Measurements from ENCODE around the gene ACADS.

The ACADS gene

DNA sequence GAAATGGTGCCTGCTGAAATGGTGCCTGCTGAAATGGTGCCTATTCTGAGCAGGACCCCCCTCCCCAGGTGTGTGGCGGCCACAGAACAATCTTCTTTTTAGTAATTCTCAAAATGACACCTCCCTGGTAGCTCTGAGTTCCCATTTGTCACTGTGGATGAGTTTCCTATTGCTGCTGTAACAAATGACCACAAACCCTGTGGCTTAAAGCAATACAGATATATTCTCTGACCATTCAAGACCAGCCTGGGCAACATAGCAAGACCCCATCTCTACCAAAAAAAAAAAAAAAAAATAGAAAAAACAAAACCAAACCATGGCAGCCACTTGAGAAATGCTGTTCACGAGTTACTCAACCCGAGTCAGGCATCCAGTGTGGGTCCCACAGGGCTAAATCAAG lies 7.9 kb downstream of the ACADS start:
- DNase-seq = no peak

DNA sequence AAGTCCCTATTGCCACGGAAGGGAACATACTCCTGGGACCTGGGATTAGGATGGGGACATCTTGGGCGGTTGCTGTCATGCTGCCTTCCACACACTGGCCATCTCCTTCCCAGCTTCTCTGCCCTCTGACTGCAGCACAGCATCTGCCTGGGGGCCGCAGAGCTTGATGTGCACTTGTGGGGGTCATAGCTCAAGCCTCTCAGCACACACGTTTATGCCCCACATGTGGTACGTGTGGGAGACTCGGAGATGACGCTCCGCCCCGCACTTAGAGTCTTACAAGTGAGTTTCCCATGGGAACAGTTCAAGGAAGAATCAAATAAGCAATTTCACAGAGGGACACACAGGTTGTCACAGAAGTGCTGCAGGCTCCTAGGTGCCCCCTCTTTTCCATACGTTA lies 8.6 kb downstream of the ACADS start:
- DNase-seq = no peak

DNA sequence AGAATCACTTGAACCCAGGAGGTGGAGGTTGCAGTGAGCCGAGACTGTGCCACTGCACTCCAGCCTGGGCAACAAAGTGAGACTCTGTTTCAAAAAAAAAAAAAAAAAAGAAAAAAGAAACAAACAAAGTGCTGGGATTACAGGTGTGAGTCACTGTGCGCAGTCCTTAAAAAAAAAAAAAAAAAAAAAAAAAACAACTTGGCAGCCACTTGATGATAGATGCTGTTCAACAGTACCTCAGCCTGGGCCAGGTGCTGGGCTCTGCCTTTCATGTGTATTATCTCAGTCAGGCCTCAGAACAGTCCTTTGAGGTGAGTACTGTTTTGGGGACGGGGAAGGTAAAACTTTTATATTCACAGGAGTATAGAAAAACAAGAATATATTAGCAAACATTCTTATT lies 9.6 kb downstream of the ACADS start:
- no peak for DNase-seq

DNA sequence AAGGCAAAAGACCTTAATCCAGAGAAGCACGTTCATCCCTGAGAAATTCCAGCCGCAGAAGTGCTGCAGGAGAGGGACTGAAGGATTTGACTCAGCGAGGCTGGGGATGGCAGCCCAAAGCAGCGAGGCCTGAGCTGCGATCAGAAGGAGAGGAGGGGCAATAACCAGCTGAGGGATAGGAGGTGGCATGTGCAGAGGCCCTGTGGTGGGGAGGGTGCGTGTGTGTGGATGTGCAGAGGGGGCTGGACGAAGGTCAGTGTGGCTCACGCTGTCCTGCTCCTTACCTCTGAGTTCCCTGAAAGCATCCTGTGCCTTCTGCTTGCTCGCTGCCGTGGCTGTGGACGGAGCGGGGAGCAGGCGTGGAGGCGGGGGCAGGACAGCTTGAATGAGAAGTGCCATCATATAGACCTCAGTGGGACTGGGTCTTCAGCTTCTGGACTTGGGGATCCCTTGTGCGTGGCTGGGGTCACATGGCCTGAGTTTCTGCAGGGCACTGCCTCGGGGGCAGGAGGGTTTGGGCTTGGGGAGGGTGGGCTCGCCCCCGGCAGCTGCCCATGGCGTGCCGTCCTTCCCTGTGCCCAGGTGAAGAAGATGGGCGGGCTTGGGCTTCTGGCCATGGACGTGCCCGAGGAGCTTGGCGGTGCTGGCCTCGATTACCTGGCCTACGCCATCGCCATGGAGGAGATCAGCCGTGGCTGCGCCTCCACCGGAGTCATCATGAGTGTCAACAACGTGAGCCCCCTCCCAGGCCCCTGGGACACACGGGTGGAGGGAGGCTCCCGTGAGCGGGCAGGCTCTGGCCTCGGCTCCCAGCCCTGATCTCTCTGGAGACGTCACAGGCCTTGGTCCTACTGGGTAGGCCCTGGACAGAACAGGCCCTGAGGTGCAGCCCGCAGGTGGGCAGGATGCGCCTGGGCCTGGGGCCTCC lies 11.0 kb downstream of the ACADS start:
- DNase-seq = no peak

DNA sequence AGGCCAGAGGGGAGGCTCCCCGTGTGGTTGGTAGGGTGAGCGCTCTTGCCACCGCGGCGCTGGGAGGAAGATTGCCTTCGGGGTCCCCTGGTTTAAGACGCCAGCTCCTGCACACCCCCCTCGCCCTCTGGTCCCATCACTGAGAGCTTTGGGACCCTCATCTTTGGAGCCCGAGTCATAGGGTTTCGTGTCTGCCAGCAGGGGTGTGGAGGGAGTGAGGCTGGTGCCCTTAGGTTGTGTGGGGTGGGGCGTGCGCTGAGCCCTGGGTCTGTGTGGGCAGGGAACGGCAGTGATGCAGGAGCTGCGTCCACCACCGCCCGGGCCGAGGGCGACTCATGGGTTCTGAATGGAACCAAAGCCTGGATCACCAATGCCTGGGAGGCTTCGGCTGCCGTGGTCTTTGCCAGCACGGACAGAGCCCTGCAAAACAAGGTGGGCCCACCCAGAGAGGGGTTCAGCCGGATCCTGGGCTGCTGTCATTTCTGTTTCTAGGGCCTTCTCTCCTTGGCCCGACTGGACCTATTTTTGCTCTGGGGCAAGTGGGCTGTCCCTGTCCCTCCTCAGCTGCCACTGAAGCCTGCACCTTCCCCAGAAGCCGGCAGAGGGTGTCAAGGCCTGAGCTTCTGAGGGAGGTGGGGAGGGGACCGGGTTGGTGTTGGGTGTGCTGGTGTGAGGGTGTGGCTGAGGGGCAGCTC lies 12.1 kb downstream of the ACADS start:
- no peak for DNase-seq

DNA sequence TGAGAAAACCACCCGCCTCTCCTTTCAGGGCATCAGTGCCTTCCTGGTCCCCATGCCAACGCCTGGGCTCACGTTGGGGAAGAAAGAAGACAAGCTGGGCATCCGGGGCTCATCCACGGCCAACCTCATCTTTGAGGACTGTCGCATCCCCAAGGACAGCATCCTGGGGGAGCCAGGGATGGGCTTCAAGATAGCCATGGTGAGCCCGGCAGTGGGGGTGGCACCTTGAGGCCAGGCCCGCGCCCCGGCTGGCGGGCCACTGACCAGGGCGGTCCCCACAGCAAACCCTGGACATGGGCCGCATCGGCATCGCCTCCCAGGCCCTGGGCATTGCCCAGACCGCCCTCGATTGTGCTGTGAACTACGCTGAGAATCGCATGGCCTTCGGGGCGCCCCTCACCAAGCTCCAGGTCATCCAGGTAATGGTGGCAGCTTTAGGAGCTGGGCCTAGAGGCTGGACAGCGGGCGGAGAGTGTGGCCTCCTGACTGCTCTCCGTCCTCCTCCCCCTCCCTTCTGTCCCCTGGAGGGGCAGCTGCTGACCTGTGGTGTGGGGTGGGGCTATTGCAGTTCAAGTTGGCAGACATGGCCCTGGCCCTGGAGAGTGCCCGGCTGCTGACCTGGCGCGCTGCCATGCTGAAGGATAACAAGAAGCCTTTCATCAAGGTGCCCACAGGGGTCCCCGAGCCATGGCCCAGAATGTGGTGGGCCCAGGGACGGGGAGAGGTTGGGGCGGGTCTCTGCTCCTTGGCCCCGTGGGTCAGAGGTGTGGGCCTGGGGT lies 12.8 kb downstream of the ACADS start:
- no peak for DNase-seq

DNA sequence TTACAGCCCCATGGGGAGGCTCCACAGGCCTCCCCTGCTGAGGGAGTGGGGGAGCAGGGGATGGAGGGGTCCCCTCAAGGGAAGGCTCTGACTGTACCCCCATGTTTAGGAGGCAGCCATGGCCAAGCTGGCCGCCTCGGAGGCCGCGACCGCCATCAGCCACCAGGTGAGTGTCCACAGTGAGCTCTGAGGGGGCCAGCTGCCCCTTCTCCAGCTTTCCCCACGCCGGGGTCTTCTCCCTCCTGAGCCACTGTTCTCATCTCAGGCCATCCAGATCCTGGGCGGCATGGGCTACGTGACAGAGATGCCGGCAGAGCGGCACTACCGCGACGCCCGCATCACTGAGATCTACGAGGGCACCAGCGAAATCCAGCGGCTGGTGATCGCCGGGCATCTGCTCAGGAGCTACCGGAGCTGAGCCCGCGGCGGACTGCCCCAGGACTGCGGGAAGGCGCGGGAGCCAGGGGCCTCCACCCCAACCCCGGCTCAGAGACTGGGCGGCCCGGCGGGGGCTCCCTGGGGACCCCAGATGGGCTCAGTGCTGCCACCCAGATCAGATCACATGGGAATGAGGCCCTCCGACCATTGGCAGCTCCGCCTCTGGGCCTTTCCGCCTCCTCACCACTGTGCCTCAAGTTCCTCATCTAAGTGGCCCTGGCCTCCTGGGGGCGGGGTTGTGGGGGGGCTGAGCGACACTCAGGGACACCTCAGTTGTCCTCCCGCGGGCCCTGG lies 13.6 kb downstream of the ACADS start:
- no peak for DNase-seq

DNA sequence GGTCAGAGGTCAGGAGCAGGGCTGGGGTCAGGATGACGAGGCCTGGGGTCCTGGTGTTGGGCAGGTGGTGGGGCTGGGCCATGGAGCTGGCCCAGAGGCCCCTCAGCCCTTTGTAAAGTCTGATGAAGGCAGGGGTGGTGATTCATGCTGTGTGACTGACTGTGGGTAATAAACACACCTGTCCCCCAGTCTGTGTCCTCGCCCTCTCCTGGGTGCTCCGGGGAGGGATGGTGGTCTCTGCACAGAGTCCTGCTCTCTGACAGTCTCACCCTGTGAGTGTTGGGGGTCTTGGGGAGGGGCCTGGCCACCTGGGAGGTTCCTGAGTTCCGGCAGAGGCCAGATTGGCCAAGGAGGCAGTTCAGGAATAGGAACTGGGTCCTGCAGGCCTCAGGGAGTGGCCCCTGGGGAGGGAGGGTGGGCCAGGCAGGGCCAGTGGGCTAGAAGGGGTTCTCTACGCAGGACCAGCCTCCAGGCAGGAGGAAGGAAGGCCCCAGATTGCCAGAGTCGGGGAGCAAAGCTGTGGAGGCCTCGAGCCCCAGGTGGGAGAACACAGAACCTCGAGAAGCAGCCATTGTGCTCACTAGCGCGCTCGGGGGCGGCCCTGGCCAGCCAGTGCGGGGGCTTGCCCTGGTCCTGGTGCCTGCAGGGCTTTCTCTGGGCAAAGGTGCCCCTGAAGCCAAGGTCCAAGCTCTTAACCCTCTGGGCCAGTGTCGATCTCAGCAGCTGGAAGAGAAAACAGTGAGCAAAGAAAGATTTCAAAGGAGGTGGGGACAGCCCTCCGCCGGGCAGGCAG lies 14.4 kb downstream of the ACADS start:
- DNase-seq = no peak

DNA sequence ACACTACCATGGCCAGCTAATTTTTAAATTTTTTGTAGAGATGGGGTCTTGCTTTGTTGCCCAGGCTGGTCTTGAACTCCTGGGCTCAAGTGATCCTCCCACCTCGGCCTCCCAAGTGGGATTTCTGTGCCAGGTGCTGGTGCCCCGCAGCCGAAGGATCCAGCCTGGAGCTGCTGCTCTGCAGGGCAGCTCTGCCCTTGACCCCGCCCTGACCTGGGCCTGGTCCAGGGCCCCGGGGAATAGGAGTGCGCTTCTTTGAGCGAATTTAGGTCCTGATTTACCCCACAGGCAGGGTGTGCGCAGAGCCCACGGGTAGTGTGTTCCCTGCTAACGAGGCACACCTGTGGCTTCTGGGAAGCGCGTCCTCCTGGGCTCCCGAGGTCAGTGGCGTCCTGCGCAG lies 15.2 kb downstream of the ACADS start:
- DNase-seq = no peak

DNA sequence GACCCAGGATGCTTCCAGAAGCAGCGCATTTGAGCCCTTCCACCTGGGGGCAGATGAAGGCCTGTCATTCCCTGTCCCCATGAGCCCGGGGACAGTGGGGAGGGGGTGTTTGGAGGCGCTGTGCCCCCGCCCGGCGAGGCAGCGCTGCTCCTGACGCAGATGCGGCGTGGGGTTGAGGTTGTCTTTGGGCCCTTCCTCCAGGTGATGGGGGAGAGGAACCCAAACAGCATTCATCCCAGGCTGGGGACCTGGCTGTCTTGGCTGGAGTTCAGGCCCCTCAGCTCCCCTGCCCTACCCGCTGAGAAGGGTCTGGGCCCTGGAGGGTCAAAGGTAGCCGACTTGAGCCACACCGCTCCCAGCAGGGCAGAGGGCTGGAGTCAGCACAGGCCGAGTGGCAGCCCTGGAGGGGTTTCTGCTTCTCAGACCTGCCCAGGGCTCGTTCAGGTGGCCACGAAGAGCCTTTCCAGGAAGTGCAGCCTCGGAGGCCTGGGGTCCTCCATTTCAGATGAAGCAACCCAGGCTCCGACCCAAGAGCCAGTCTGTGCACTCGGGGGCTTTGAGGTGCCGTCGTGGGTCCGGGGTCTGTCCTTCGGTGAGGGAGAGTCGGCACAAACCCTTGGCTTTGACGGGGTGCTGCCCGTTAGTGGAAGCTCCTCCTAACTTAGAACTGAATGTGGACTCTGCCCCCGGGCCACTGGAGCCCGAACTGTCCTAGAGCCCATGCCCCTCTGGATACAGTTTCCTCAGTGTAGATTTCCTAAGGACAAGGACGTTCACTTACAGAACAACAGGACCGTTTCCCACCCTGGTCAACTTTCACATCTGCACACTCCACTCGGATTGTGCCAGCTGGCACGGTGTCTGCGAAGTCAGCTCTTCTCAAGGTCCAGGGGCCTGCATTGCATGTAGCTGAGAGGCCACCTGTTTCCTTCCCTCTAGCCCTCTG lies 16.1 kb downstream of the ACADS start:
- DNase-seq = no peak

DNA sequence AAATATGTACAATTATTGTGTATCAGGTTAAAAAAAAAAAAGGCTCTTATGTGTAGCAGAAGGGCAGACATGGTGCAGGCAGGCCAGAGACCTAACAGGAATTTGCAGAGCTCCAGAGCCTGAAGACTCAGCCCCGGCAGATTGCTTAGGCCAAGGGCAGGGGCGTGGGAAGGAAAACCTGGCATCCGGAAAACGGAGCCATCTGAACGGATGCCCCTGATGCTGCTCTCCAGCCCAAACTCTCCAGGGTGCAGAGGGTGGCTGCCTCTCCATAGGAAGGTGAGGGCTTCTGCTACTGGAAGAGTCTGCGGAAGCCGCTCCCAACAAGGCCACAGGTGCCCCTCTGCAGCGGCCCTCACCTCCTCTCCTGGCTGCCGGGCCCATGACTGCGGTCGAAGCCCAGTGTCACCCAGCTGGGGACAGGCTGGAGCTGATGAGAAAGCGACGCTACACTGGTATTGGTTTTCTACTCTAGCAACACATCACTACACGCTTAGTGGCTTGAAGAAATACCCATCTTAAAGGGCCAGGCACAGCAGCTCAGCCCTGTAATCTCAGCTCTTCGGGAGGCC lies 19.4 kb downstream of the ACADS start:
- no peak for DNase-seq

DNA sequence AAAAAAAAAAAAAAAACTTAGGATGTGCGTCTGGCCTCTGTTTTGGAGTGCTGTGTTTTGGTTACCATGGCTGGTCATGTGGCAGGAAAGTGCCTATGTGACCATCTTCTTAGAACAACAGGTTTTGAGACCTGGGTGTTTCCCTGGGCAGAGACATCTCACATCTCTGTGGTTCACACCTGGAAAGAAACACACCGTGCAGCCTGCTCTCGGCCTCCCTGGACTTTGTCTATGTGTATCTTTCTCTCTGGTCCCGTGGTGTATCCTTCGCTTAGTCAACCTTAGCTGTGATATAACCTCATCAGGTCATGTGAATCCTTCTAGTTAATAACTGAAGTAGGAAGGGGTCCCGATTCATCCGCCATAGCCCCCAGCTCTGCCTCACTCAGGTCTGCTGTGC lies 22.6 kb downstream of the ACADS start:
- DNase-seq = no peak

DNA sequence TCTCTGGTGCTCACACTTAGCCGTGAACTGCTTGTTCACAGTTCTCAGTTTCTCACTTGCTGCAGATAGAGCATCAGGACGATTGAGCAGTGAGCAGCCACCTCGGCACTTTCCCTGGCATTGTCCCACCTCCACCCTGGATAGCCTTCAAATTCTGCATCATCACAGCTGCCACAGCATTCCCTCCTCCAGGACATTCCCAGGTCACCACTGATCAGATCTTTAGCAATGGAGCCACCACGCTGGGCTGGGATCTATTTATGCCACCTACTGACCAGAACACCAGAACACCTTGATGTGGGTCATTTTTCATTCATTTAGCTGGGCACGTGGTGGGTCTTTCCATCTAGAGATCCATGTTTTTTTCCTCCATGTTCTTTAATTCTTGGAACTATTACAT lies 23.6 kb downstream of the ACADS start:
- DNase-seq = no peak

DNA sequence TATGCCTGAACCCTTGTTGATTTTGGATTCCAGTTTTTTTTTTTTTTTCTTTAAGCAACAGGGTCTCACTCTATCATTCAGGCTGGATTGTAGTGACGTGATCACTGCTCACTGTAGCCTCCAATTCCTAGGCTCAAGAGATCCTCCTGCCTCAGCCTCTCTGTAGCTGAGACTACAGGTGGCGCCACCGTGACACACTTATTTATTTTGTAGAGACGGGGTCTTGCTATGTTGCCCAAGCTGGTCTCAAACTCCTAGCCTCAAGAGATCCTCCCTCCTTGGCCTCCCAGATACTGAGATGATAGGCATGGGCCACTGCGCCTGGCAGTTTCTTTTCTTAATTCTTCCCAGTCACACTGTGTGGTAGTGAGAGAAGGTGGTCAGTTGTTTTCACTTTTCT lies 25.2 kb downstream of the ACADS start:
- no peak for DNase-seq

DNA sequence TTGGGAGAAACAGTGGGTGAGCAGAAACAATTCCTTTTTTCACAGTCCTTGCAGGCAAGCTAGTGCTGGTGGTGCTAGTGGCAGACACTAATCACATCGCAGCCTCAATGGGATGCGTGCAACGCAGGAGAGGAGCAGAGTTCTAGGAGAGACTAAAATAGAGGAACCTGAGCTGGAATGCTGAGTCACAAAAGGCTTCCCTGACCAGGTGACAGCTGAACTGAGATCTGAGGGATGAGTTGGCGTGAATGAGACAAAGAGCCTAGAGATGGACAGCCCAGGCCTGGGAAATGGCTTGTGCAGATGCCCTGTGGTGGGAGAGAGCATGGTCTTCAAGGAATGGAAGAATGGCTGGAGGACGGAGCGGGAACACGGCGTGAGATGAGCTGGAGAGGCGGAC lies 25.8 kb downstream of the ACADS start:
- no peak for DNase-seq

DNA sequence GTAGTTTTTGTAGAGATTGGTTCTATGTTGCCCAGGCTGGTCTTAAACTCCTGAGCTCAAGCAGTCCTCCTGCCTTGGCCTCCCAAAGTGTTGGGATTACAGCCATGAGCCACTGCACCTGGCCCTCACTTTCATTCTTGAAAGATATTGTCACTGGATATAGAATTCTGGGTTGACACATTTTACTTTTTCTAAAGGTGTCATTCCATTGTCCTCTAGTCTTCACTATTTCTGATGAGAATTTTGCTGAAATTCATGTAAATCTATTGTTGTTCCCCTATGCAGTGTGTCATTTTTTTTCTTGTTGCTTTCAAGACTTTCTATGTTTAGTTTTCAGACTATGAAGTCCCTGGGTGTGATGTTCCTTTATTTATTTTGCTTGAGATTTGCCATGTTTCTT lies 29.2 kb downstream of the ACADS start:
- no peak for DNase-seq

DNA sequence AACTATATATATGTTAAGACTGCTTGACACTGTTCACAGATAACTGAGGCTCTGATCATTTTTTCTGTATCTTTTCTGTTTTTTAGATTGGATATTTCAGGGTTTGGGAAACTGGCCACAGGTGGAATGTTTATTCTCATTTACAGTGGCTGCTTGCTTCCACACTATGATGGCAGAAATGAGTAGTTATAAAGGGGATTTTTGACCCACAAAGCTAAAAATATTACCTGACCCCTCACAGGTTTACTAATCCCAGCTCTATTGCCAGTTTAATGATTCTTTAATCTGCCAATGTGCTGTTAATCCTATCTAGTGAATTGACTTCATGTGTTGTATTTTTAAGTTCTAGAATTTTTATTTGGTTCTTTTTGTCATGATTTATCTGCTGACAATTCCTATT lies 29.6 kb downstream of the ACADS start:
- DNase-seq = no peak

DNA sequence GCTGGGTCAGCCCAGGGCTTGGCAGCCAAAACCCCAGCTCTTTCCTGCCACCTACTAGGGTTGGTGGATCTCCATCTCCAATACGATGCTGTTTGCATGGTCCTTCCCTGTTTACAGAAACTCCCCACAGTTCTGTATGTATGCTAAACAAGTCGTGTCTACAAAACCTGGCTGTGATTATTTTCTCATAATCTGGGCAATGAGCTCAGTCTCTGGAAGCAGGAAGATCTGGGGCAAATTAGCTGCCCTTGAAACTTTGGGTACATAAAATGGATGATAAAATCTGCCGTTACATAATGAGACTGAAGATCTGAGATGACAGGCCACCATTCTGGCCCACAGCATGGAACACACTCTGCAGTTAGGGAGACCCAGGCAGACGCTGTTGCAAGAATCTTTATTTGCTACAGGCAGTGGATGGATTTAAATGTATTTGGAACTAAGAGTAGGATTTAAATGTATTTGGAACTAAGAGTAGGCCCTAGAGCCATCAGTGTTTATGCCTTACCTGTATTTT lies 31.7 kb downstream of the ACADS start:
- no peak for DNase-seq

DNA sequence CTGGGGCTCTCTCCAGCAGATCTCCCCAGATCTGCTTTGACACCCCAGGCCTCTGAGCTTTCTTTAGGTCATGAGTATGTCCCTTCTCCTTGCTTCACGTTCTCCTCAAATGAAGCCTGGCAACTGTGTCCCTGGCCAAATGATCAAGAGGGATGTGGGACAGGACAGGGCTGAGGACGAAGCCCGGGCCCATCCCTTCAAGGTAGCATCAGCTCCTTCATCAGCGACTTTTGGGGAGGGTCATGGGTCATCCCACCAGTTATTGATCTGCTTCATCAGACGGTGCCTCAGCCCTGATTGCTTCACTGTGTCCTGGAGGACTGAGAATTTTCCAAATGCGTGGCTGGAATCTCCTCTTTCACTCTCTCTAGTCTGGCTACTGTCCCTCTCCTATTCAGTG lies 32.3 kb downstream of the ACADS start:
- DNase-seq = no peak

All from SHP77 treated with DMSO at 0.1 percent for 48 hours (cell line).